ENCODE data around the gene MAD1L1.
"Not testable (repeated sequence)": the region's sequence is repeated elsewhere in the genome, so short reads cannot be mapped to it uniquely, and the experiment has no call there.

MAD1L1 gene

GRCh38 chr7:2274666-2275065 lies 41.9 kb upstream of the MAD1L1 start:
- no peaks in the 10 kb centered on the region for H3K9me3 ChIP-seq (ENCODE audit: low read depth, low read length)
- H3K36me3 ChIP-seq (ENCODE audit: insufficient read depth, low read length), result no peaks in the 10 kb centered on the region
- TF ChIP-seq FOXP2 (optimal IDR thresholded peaks at IDR 0.05; ENCODE audit: control extremely low read depth, extremely low read length, insufficient read depth), result no peak
- no peak for TF ChIP-seq EZH2 (IDR thresholded peaks at IDR 0.05)
- TF ChIP-seq POLR2AphosphoS5 (IDR thresholded peaks at IDR 0.05; ENCODE audit: borderline replicate concordance, low read depth, low read length), result no peak
- no peak overlapping the region for H3K9ac ChIP-seq (ENCODE audit: insufficient read length)
- no peak for DNase-seq (ENCODE audit: low read depth, low spot score)
- H3K4me3 ChIP-seq, result no peak overlapping the region
- no peak overlapping the region for H3K27ac ChIP-seq

GRCh38 chr7:2273866-2274265 lies 41.1 kb upstream of the MAD1L1 start:
- TF ChIP-seq FOXP2 (optimal IDR thresholded peaks at IDR 0.05; ENCODE audit: control extremely low read depth, extremely low read length, insufficient read depth) (no peak), EZH2 (IDR thresholded peaks at IDR 0.05) (no peak), POLR2AphosphoS5 (IDR thresholded peaks at IDR 0.05; ENCODE audit: borderline replicate concordance, low read depth, low read length) (no peak)

GRCh38 chr7:2272031-2272430 lies 39.3 kb upstream of the MAD1L1 start:
- no peaks in the 10 kb centered on the region for H3K9me3 ChIP-seq (ENCODE audit: low read depth, low read length)
- TF ChIP-seq FOXP2 (optimal IDR thresholded peaks at IDR 0.05; ENCODE audit: control extremely low read depth, extremely low read length, insufficient read depth) (no peak), POLR2AphosphoS5 (IDR thresholded peaks at IDR 0.05; ENCODE audit: borderline replicate concordance, low read depth, low read length) (no peak), EZH2 (IDR thresholded peaks at IDR 0.05) (no peak)
- no peak overlapping the region for H3K27ac ChIP-seq
- no peaks in the 10 kb centered on the region for H3K36me3 ChIP-seq (ENCODE audit: insufficient read depth, low read length)
- H3K9ac ChIP-seq (ENCODE audit: insufficient read length), result no peak overlapping the region
- no peak for DNase-seq (ENCODE audit: low read depth, low spot score)
- no peak overlapping the region for H3K4me3 ChIP-seq

More at GRCh38 chr7:2273866-2274265, 41.1 kb upstream of the MAD1L1 start:
- Histone ChIP-seq H3K4me3 (no peak overlapping the region), H3K27ac (no peak overlapping the region), H3K36me3 (ENCODE audit: insufficient read depth, low read length) (no peaks in the 10 kb centered on the region), H3K9me3 (ENCODE audit: low read depth, low read length) (no peaks in the 10 kb centered on the region), H3K9ac (ENCODE audit: insufficient read length) (no peak overlapping the region)
- DNase-seq (ENCODE audit: low read depth, low spot score), result no peak

GRCh38 chr7:2271273-2272026 lies 38.7 kb upstream of the MAD1L1 start:
- no peak overlapping the region for H3K27ac ChIP-seq
- H3K9ac ChIP-seq (ENCODE audit: insufficient read length), result no peak overlapping the region
- DNase-seq (ENCODE audit: low read depth, low spot score), result no peak
- no peaks in the 10 kb centered on the region for H3K36me3 ChIP-seq (ENCODE audit: insufficient read depth, low read length)
- TF ChIP-seq EZH2 (IDR thresholded peaks at IDR 0.05), result no peak
- no peak for TF ChIP-seq FOXP2 (optimal IDR thresholded peaks at IDR 0.05; ENCODE audit: control extremely low read depth, extremely low read length, insufficient read depth)
- TF ChIP-seq POLR2AphosphoS5 (IDR thresholded peaks at IDR 0.05; ENCODE audit: borderline replicate concordance, low read depth, low read length), result no peak
- H3K4me3 ChIP-seq, result no peak overlapping the region
- H3K9me3 ChIP-seq (ENCODE audit: low read depth, low read length), result no peaks in the 10 kb centered on the region

GRCh38 chr7:2270495-2270894 lies 37.8 kb upstream of the MAD1L1 start:
- TF ChIP-seq FOXP2 (optimal IDR thresholded peaks at IDR 0.05; ENCODE audit: control extremely low read depth, extremely low read length, insufficient read depth) (no peak), EZH2 (IDR thresholded peaks at IDR 0.05) (no peak), POLR2AphosphoS5 (IDR thresholded peaks at IDR 0.05; ENCODE audit: borderline replicate concordance, low read depth, low read length) (no peak)

GRCh38 chr7:2269991-2270460 lies 37.3 kb upstream of the MAD1L1 start:
- H3K36me3 ChIP-seq (ENCODE audit: insufficient read depth, low read length), result no peaks in the 10 kb centered on the region
- H3K9me3 ChIP-seq (ENCODE audit: low read depth, low read length), result no peaks in the 10 kb centered on the region
- no peak overlapping the region for H3K27ac ChIP-seq
- no peak for TF ChIP-seq EZH2 (IDR thresholded peaks at IDR 0.05)
- TF ChIP-seq POLR2AphosphoS5 (IDR thresholded peaks at IDR 0.05; ENCODE audit: borderline replicate concordance, low read depth, low read length), result no peak
- TF ChIP-seq FOXP2 (optimal IDR thresholded peaks at IDR 0.05; ENCODE audit: control extremely low read depth, extremely low read length, insufficient read depth), result no peak
- no peak overlapping the region for H3K9ac ChIP-seq (ENCODE audit: insufficient read length)
- DNase-seq (ENCODE audit: low read depth, low spot score), result no peak
- H3K4me3 ChIP-seq, result no peak overlapping the region

More at GRCh38 chr7:2270495-2270894, 37.8 kb upstream of the MAD1L1 start:
- no peaks in the 10 kb centered on the region for H3K9me3 ChIP-seq (ENCODE audit: low read depth, low read length)
- H3K4me3 ChIP-seq, result no peak overlapping the region
- no peaks in the 10 kb centered on the region for H3K36me3 ChIP-seq (ENCODE audit: insufficient read depth, low read length)
- H3K9ac ChIP-seq (ENCODE audit: insufficient read length), result no peak overlapping the region
- no peak for DNase-seq (ENCODE audit: low read depth, low spot score)
- no peak overlapping the region for H3K27ac ChIP-seq

- H3K9me3 ChIP-seq (ENCODE audit: low read depth, low read length); DNase-seq (ENCODE audit: low read depth, low spot score); H3K27ac ChIP-seq; H3K36me3 ChIP-seq (ENCODE audit: insufficient read depth, low read length); H3K9ac ChIP-seq (ENCODE audit: insufficient read length); H3K4me3 ChIP-seq: not testable (repeated sequence)
Observed at GRCh38 chr7:2269089-2269990, 36.6 kb upstream of the MAD1L1 start.

- Histone ChIP-seq H3K36me3 (ENCODE audit: insufficient read depth, low read length) (no peaks in the 10 kb centered on the region), H3K9ac (ENCODE audit: insufficient read length) (no peak overlapping the region), H3K27ac (no peak overlapping the region), H3K4me3 (no peak overlapping the region), H3K9me3 (ENCODE audit: low read depth, low read length) (no peaks in the 10 kb centered on the region)
- TF ChIP-seq EZH2 (IDR thresholded peaks at IDR 0.05), result no peak
- TF ChIP-seq POLR2AphosphoS5 (IDR thresholded peaks at IDR 0.05; ENCODE audit: borderline replicate concordance, low read depth, low read length), result no peak
- no peak for TF ChIP-seq FOXP2 (optimal IDR thresholded peaks at IDR 0.05; ENCODE audit: control extremely low read depth, extremely low read length, insufficient read depth)
- no peak for DNase-seq (ENCODE audit: low read depth, low spot score)
Observed at GRCh38 chr7:2266911-2267310, 34.2 kb upstream of the MAD1L1 start.
